Stimulated activated CD8-positive, alpha-beta memory T cell treated with anti-CD3 and anti-CD28 coated beads, Interleukin-15, amount 100 ng/mL, for 1 hour (primary cell): ENCODE results near the gene GIMAP5.
A peak's percentile ranks its signal among the peaks of the same experiment; 100 is the strongest.

Source experiments
- DNase-seq: peaks from one replicate; pipeline ENCODE4 v3.0.0-alpha.2; 2020; ENCODE audit warnings: low read depth

GIMAP5 gene

GRCh38 chr7:150735596-150736358 lies 1.4 kb upstream of the GIMAP5 start:
- no peak for DNase-seq

GRCh38 chr7:150736864-150737263 lies 354 bp upstream of the GIMAP5 start:
- DNase-seq, result no peak

- no peak for DNase-seq
These were observed 874 bp downstream of the GIMAP5 start for GRCh38 chr7:150738092-150738491.

- DNase-seq, result no peak
These were observed 1.4 kb downstream of the GIMAP5 start for GRCh38 chr7:150738591-150739001.

GRCh38 chr7:150739033-150739432 lies 1.8 kb downstream of the GIMAP5 start:
- no peak for DNase-seq

- DNase-seq, result no peak
These were observed 2.8 kb downstream of the GIMAP5 start for GRCh38 chr7:150740053-150740452.

GRCh38 chr7:150742286-150742968 lies 5.2 kb downstream of the GIMAP5 start:
- DNase-seq, result no peak

GRCh38 chr7:150744041-150744656 lies 6.9 kb downstream of the GIMAP5 start:
- no peak for DNase-seq

GRCh38 chr7:150745086-150745485 lies 7.9 kb downstream of the GIMAP5 start:
- DNase-seq, result no peak

- DNase-seq, result no peak
These were observed 8.7 kb downstream of the GIMAP5 start for GRCh38 chr7:150745876-150746275.

GRCh38 chr7:150746921-150747320 lies 9.7 kb downstream of the GIMAP5 start:
- no peak for DNase-seq

GRCh38 chr7:150748376-150748775 lies 11.2 kb downstream of the GIMAP5 start:
- DNase-seq, result no peak

GRCh38 chr7:150751702-150752101 lies 14.5 kb downstream of the GIMAP5 start:
- no peak for DNase-seq

GRCh38 chr7:150753239-150753638 lies 16.0 kb downstream of the GIMAP5 start:
- no peak for DNase-seq

GRCh38 chr7:150753826-150754603 lies 16.8 kb downstream of the GIMAP5 start:
- DNase-seq, result no peak

- DNase-seq, result no peak
These were observed 17.7 kb downstream of the GIMAP5 start for GRCh38 chr7:150754951-150755350.

GRCh38 chr7:150755473-150756099 lies 18.4 kb downstream of the GIMAP5 start:
- peak; percentile 44 for DNase-seq

GRCh38 chr7:150756166-150756565 lies 18.9 kb downstream of the GIMAP5 start:
- DNase-seq, result no peak

- no peak for DNase-seq
These were observed 19.6 kb downstream of the GIMAP5 start for GRCh38 chr7:150756858-150757257.

- no peak for DNase-seq
These were observed 22.3 kb downstream of the GIMAP5 start for GRCh38 chr7:150759479-150759878.

GRCh38 chr7:150766334-150766709 lies 29.1 kb downstream of the GIMAP5 start:
- DNase-seq, result no peak

GRCh38 chr7:150769768-150770167 lies 32.5 kb downstream of the GIMAP5 start:
- DNase-seq, result no peak
